Lung (tissue), 16 donors: ENCODE data around the gene INF2. TPM values are rescaled to one million over a fixed set of nuclear protein-coding genes. Genes with fewer than 3 reads are reported as not detected.
A peak's percentile ranks its signal among the peaks of the same experiment; 100 is the strongest.

ENCODE experiments used
- ATAC-seq: fragments of 200-7000 bp; cut with Tn5 transposase; one replicate; pipeline ENCODE4 v1.9.1; 2020; ENCODE audit warnings: moderate number of reproducible peaks; ENCODE audit not compliant: insufficient read depth, low FRiP score
- DNase-seq, 3 donors: peaks; one replicate each; pipeline ENCODE4 v3.0.0-alpha.2; 2013 to 2017
- H3K27ac ChIP-seq, 2 donors: one replicate each; pipeline ENCODE4 v1.5.1; 2013; ENCODE audit warnings: mild to moderate bottlenecking in 2 of 2, moderate library complexity in 2 of 2, control low read depth in 1 of 2, inconsistent platforms in 1 of 2, low read depth in 1 of 2, low read length in 1 of 2
- H3K27me3 ChIP-seq, 3 donors: one replicate each; pipeline ENCODE4 v1.5.1; 2013; ENCODE audit warnings: low read length in 2 of 3; ENCODE audit not compliant: control insufficient read depth in 3 of 3, insufficient read depth in 3 of 3
- H3K36me3 ChIP-seq, 4 donors: one replicate each; pipeline ENCODE4 v1.5.1; 2013; ENCODE audit warnings: low read length in 4 of 4, mild to moderate bottlenecking in 1 of 4, moderate library complexity in 1 of 4; ENCODE audit not compliant: control insufficient read depth in 4 of 4, insufficient read depth in 4 of 4
- H3K4me1 ChIP-seq, 5 donors: one replicate each; pipeline ENCODE4 v1.5.1; 2013; ENCODE audit warnings: low read length in 5 of 5, mild to moderate bottlenecking in 2 of 5, moderate library complexity in 1 of 5; ENCODE audit not compliant: control insufficient read depth in 5 of 5, insufficient read depth in 5 of 5
- H3K4me3 ChIP-seq: one replicate; pipeline ENCODE4 v1.5.1; 2013; ENCODE audit warnings: mild to moderate bottlenecking, control low read depth, moderate library complexity
- H3K9ac ChIP-seq, 2 donors: one replicate each; pipeline ENCODE4 v1.5.1; 2013; ENCODE audit warnings: low read length in 2 of 2, control low read depth in 1 of 2; ENCODE audit not compliant: insufficient read depth in 1 of 2
- H3K9me3 ChIP-seq, 4 donors: one replicate each; pipeline ENCODE4 v1.5.1; 2013; ENCODE audit warnings: low read length in 3 of 4, mild to moderate bottlenecking in 1 of 4, moderate library complexity in 1 of 4; ENCODE audit not compliant: control insufficient read depth in 4 of 4, insufficient read depth in 3 of 4
- CTCF ChIP-seq: IDR thresholded peaks from 2 replicates; pipeline ENCODE4 v1.5.1; 2012; ENCODE audit warnings: mild to moderate bottlenecking; ENCODE audit errors: control extremely low read depth, extremely low read depth
- WGBS, 2 donors: extraction: QIAGEN DNeasy Blood & Tissue Kit; methylation state at CpG; one replicate each; pipeline ENCODE4 v1.1.7; 2013; 5-methylcytosine and 5-hydroxymethylcytosine counted together
- long read RNA-seq, 5 donors: transcript quantifications; one replicate each; lab custom pipeline, GENCODE V29; 2026
- polyA plus RNA-seq, 2 donors: library from polyadenylated mRNA; stranded (reverse); fragments of 200-250 nt; gene quantifications; one replicate each; pipeline ENCODE4 v1.2.1, GENCODE V29; 2013
- total RNA-seq, 2 donors: library from RNA; depleted of rRNA in 1 of 2; stranded (reverse); fragments of >200 nt in 1 of 2; gene quantifications; one replicate each; pipeline ENCODE4 v1.2.1, GENCODE V29; 2014 to 2021
- donor health status: control.
- donor health status: control.
- donor health status: Bipolar disorder and iron deficiency.
- donor health status: healthy.
- donor health status: DM: yes; HTN: yes; CAD: no.

The INF2 gene
- total RNA-seq: 100 to 1,000 TPM in 1 of 2 donors, 10 to 100 TPM in 1; 46.1 to 119 TPM
- 100 to 1,000 TPM in 1 of 2 donors, 10 to 100 TPM in 1; 49.4 to 107 TPM for polyA plus RNA-seq
- long read RNA-seq, donor 1, full-length matches to known transcripts: 3 of 18 reads
- long read RNA-seq, donor 1, partial matches to known transcripts: 15 of 18 reads
- long read RNA-seq, donor 1, other reads (novel, unspliced or antisense): 0 of 18 reads
- long read RNA-seq, donor 2, partial matches to known transcripts: 11 of 13 reads
- long read RNA-seq, donor 2, other reads (novel, unspliced or antisense): 0 of 13 reads
- long read RNA-seq, donor 3, partial matches to known transcripts: 5 of 7 reads
- long read RNA-seq, donor 3, other reads (novel, unspliced or antisense): 0 of 7 reads
- long read RNA-seq, donor 4, partial matches to known transcripts: 13 of 17 reads
- long read RNA-seq, donor 4, other reads (novel, unspliced or antisense): 0 of 17 reads
- long read RNA-seq, donor 5, full-length matches to known transcripts: 5 of 18 reads
- long read RNA-seq, donor 5, partial matches to known transcripts: 13 of 18 reads
- long read RNA-seq, donor 5, other reads (novel, unspliced or antisense): 0 of 18 reads

- ATAC-seq (peak; percentile 41), DNase-seq (peak; percentile 69 to 80 (median 76))
- peak within 1 kb of the TSS; percentile 68 to 81 for H3K27ac ChIP-seq
- peaks cover 4 to 51% (median 8%) of the 10 kb centered on the region in 5 donors for H3K4me1 ChIP-seq
- peak within 1 kb of the TSS in 1 of 2 donors; percentile 42 for H3K9ac ChIP-seq
- no peaks in the 10 kb centered on the region for H3K27me3 ChIP-seq
- WGBS, 2 donors: 2 to 5% methylated on average over 50 to 76 of the region's 76 CpGs
- H3K9me3 ChIP-seq: no peaks in the 10 kb centered on the region
- peak within 1 kb of the TSS; percentile 86 for H3K4me3 ChIP-seq
- H3K36me3 ChIP-seq: peaks cover 0 to 7% (median 2%) of the 10 kb centered on the region in 4 donors
- no peak for TF ChIP-seq CTCF
Observed at GRCh38 chr14:104689109-104689880, at the start of gene INF2. INF2 (plus strand) TSS chr14:104689618; CDS start chr14:104701366, 11,748 bp downstream.

DNA sequence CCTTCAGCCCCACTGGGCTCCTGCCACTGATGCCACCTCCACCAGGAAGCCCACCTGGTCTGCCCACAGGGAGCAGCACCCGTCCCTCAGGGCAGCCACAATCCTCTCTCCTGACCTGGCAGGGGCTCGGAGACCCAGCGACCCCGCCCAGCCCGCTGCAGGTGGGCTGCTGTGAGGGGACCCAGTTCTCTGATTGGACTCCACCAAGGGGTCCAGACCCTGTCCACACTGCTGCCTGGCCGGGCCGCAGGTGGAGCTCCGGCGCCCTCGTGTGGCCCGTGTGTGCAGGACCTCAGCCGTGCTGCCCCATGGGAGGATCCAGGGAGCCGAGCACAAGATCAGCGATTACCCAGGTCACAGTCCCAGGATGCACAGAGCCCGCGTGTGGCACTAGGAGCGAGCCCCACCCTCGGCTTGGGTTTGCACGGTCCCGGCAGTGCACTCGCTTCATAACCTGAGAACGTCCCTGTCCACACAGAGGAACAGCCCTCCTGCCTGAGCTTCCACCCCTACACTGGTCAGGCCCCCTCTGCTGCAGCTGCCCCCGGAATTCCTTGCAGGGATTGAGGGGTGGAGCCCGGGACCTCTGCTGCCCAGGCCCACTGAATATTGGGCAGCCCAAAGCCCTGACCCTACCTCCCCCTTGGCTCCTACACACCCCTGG lies 49.4 kb upstream of the INF2 start:
- no peaks in the 10 kb centered on the region for H3K36me3 ChIP-seq
- H3K9me3 ChIP-seq: no peaks in the 10 kb centered on the region
- no peak overlapping the region for H3K9ac ChIP-seq
- TF ChIP-seq CTCF: peak; percentile 51
- H3K27ac ChIP-seq: no peak overlapping the region
- ATAC-seq (no peak), DNase-seq (peak; percentile 63 to 74 (median 65))
- 7 to 8% methylated on average over 24 of the region's 24 CpGs for WGBS, 2 donors
- peaks cover 0 to 5% (median 0%) of the 10 kb centered on the region in 5 donors for H3K4me1 ChIP-seq
- H3K27me3 ChIP-seq: peaks cover 0 to 11% (median under 1%) of the 10 kb centered on the region in 3 donors
- H3K4me3 ChIP-seq: no peak overlapping the region

- no peak overlapping the region for H3K4me3 ChIP-seq
- H3K9ac ChIP-seq: no peak overlapping the region
- no peak overlapping the region for H3K27ac ChIP-seq
- WGBS, 2 donors: 78 to 80% methylated on average over 10 of the region's 10 CpGs
- H3K9me3 ChIP-seq: peaks cover 0 to 3% (median under 1%) of the 10 kb centered on the region in 4 donors
- DNase-seq (no peak), ATAC-seq (no peak)
- H3K36me3 ChIP-seq: no peaks in the 10 kb centered on the region
- peaks cover 0 to 5% (median 0%) of the 10 kb centered on the region in 5 donors for H3K4me1 ChIP-seq
- TF ChIP-seq CTCF: no peak
- H3K27me3 ChIP-seq: peaks cover 0 to 11% (median 4%) of the 10 kb centered on the region in 3 donors
Observed at GRCh38 chr14:104640681-104641080, 48.7 kb upstream of the INF2 start.
